HG03558 (cell line): ENCODE data around the gene BAZ1A.
"Not testable (repeated sequence)": the region's sequence is repeated elsewhere in the genome, so short reads cannot be mapped to it uniquely, and the experiment has no call there.

Experiments
- ATAC-seq: cut with Tn5 transposase; IDR thresholded peaks from one replicate; pipeline ENCODE4 v1.9.1; 2021; ENCODE audit warnings: moderate number of reproducible peaks; ENCODE audit not compliant: unreplicated experiment; ENCODE audit errors: extremely low read depth

Gene BAZ1A

DNA sequence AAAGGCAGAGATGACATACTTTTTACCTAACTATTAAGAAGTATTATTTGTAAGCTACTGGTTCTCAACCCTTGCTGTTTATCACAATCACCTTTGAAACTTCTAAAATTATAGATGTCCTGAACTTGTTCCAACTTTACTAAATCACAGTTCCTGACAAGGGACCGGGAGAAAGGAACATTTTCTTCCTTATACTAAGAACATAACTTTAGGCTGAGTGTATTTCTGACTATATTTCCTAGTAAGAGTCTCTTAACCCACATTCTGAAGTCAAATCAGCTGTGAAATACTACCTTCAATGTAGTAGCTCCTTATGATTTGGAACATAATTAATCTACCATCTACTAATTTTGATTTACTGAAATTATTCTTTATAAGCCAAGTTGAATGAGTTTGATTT is 80.2 kb downstream of the BAZ1A start:
- ATAC-seq: no peak

DNA sequence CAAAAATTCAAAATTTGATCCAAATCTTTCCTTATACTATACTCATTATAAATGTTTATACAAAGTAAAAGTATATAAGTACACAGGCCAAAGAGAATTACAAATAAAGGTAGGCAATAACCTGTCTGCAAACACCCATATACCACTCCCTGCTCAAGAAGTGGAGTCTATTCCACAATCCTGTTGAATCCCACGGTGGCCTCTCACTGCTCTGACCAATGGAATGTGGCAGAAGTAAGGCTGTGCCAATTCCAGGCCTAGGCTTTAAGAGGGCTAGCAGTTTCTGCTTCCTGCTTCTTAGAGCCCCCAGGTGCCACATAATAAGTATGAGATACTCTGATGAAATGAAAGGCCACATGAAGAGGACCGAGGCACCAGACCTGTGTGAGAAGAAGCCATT is 80.9 kb downstream of the BAZ1A start:
- no peak for ATAC-seq

DNA sequence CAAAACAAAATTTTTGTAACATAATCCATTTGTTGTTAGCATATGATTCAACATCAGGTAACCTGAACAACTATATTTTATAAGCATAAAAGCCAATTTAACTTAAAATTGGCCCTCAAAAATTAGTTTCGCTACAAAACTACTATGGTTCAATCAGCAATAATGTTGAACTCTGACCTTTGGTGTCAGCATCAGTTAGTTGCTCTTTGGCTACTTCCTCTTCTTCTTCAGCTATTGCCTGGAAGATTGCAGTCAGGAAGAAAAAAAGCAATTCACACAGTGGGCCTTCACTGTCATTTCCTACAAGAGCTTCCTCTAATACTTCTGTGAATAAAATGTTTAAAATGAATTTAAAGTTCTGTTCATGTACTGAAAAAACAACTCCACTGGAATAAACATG is 82.6 kb downstream of the BAZ1A start:
- no peak for ATAC-seq

DNA sequence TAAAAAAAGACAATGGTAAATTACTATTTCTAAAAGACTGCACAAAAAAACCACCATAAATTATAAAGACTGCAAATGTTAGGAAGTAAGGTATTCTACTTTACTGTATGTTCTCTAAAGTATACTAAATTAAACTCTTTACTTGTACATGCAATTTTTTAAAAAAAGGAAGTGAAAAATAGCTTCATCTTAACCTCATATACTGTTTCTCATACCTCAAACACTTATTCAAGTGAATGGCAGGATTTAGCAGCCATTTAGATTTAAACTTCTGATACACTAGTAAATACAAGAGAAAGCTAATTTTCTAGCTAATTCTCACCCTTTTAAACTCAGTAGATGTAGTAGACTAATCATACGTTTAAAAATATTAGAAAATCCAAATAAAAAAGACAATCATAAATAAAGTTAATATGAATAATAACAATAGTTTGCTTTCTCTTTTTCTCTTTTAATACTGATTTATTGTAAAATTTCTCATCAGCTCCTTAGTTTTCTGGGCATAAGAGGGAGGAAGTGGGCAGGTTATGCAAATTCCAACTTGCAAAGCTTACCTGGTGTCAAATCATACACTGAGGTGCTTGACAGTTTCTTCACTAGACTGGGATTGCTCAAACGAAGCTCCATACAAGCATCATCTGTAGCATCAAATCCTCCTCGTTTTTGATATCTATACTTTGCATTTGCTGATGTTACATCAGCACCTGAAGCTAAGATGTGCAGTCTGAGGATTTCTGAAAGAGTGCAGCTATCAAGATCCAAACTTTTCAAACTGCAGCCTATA is 89.7 kb downstream of the BAZ1A start:
- ATAC-seq: no peak

DNA sequence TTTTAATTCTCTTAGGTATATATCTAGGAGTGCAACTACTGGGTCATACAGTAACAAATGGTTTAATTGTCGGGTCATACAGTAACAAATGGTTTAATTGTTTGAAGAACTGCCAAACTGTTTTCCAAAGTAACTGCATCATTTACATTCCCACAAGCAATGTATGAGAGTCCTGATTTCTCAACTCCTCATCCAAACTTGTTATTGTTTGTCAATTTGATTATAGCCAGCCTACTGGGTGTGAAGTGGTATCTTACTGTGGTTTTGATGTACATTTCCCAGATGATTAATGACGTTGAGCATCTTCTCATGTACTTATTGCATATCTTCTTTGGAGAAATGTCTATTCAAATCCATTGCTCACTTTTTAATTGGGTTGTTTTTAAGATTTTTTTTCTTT is 93.1 kb downstream of the BAZ1A start:
- no peak for ATAC-seq

DNA sequence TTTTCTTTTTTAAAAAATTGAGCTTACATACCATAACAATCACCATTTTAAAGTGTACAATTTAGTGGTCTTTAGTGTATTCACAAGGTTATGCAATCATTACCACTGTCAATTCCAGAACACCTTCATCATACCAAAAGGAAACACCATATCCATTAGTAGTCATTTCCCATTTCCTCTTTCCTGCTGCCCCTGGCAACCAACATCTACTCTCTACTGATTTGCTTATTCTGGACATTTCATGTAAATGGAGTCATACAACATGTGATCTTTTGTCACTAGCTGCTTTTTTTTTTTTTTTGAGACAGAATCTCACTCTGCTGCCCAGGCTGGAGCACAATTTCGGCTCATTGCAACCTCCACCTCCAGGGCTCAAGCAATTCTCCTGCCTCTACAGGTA is 93.9 kb downstream of the BAZ1A start:
- ATAC-seq: no peak

DNA sequence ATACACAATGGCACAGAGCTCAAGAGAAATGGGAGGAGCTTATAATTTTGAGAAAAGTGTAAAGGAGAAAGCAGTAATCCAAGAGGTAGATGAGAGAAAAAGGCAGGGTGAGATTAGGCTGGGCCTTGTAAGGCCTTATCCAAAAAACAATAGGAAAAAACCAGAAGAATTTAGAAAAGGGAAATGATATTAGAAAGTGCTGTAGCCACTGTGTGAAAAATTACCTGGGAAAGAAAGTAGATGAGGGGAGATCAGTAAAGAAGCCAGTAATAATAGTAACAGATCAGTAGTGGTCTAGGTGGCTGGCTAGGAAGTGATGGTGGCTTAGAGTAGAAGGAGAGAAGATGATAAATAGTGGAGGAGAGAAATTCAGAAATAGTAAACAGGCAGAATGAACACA is 94.5 kb downstream of the BAZ1A start:
- ATAC-seq: no peak

DNA sequence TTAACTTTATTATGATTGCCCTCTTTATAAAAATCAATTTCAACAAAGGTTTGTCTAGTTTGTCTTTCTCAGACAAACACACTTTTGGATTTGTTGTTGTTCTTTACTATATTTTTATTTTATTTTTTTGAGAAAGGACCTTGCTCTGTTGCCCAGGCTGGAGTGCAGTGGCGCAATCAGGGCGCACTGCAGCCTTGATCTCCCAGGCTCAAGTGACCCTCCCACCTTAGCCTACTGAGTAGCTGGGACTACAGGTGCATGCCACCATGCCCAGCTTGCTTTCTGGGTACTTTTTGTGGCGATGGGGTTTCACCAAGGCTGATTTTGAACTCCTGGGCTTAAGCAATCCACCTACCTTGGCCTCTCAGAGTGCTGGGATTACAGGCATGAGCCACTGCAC is 96.4 kb downstream of the BAZ1A start:
- no peak for ATAC-seq

DNA sequence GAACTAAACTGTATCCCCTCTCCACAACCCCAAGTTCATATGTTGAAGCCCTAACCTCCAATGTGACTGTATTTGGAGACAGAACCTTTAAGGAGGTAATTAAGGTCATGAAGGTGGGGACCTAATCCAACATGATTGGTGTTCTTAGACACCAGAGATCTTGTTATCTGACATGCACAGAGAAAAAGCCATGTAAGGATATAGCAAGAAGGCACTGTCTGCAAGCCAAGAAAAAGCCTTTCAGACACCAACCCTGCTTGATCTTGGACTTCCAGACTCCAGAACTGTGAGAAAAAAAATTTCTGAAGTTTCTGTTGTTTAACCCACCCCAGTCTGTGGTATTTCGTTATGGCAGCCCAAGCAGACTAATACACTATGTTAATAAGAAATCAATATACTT is 98.5 kb downstream of the BAZ1A start:
- ATAC-seq: no peak

DNA sequence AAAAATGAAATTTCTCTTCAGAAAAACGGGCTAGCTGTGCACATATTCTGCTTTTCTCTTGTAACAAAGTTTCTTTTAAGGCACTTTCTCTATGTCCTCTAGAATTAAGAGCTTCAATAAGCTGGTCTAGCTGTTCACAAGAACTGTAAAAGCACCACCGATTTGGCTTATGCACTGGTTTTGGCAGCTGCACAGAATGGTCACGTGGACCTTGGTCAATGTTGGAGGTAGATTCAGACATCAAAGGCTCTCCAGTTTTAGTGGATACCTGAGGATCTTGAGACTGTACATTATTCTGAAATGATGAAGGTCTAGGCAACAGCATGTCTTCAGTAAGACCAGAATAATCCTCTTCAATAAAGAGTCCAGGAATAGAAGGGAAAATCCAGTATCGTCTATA is 99.2 kb downstream of the BAZ1A start:
- no peak for ATAC-seq

DNA sequence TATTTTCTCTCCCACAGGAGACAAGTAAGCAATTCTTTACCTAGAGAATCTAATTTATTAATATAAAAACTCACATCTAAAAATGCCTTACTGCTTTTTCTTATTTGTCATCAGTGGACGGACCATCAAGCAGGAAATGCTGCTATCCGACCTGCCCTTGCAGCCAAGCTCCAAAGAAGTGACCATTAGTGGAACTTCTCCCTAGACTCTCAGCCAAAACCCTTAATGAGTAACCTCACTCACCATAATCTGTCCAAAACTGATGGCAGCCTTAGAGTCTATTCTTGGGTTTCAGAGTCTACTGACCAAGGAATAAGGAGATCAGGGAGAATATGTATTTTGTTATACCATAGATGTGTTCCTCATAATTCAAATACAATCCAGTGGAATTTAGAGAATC is 99.8 kb downstream of the BAZ1A start:
- ATAC-seq: no peak

DNA sequence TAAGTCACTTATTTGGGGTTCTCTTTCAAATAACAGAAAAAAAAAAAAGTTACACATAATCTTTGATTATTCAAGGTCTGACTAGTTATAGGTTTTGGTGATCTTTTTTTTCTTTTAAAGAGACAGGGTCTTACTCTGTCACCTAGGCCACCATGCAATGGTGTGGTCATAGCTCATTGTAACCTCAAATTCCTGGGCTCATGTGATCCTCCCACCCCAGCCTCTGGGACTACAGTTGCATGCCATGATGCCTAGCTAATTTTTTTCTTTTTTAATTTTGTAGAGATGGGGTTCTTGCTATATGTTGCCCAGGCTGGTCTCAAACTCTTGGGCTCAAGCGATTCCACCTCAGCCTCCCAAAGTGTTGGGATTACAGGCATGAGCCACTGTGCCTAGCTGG is 104.3 kb downstream of the BAZ1A start:
- no peak for ATAC-seq

DNA sequence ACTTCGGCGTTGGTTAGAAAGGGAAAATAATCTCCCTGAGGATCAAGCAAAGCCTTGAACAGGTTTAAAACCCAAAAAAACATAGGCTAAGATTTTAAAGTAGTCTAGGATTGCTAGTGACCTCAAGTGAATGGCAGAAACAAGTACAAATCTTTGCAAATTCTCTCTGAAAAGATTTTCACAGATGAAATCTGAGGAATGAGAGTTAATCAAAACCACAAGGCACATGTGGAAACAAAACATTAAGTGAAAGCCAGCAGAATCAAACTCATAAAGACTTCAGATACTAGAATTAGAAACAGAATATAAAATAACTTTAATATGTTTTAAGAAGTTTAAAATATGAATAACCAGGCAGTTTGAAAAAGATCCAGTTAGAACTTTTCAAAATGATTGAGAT is 108.6 kb downstream of the BAZ1A start:
- ATAC-seq: no peak

DNA sequence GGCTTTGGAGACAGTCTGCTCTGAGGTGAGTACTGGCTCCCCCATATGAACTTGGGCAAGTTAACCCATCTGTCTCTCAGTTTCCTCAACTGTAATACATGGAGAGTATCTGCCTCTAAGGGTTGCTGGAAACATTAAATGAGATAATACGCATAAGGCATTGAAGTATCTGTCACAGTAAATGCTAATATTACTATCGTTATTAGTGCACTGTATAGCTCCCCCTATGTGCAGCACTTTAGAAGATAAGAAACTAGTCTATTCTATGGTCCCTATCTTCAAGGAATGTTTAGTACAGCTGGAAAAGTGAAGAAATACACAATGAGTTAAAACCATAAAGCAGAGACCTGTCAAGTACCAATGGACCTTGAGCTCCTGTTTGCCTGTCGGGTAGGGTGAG is 109.1 kb downstream of the BAZ1A start:
- ATAC-seq: no peak

DNA sequence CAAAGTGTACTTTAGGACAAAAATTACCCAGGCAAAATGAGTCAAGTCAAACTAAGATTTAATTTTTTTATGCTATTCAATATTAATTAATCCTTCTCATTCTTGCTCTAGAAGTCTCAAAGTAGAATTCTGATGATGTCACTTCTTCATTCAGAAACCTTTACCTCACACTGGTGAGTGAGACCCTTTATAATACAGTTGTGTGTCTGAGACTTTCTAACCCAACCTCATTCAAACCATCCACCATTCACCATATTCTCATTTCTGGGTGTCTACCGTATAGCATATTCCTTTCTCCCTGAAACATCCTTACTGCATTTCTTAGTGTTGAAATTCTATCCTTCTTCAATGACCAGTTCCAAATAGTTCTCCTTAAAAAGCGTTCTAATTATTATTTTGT is 119.9 kb downstream of the BAZ1A start:
- no peak for ATAC-seq

DNA sequence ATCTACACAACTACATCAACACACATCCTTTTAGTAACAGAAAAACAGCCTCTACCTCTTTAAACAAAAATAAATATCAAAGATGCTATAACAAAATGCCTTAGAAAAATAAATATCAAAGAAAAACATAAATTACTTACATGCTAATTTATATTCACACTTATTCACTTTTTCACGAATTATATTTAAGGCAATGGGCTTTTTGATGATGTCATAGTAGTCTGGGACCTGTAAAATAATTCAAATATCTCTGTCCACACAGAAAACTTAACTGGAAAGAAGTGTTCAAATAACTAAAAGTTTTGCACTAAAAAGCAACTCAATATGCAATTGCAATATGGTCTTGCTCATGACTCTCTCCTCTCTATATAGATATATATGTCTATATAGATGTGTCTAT is 120.5 kb downstream of the BAZ1A start:
- ATAC-seq: no peak

DNA sequence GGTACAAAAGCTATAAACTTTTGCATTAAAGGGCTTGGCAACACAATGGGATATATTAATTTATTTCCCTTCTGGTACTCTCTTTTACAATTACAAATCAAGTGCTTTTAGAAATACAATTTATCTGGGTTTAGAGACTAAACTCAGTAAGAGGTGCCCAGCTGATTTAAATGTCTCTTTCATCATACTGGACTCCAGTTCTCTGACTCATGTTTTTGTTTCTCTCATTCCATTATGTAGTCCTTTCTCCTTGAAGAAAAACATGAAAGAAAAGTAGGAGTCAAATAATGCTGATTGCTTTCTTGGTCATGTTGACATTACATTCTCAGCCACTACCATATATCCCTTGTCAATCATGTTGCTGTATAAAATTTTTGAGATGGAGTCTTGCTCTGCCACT is 124.5 kb downstream of the BAZ1A start:
- ATAC-seq: no peak

DNA sequence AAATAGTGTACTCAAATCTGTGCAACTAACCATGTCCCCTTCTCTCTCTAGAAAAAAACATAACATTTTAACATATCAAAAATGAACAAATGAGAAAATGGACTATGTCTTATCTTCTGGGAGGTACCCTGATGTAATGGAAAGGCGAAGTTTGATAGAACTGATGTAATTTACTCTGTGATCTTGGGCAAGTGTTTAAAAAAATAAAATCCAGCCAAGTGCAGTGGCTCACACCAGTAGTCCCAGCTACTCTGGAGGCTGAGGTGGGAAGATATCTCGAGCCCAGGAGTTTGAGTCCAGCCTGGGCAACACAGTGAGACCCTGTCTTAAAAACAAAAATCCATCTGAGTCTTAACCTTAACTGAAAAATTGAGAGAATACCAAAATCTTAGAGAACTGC is 124.9 kb downstream of the BAZ1A start:
- no peak for ATAC-seq

DNA sequence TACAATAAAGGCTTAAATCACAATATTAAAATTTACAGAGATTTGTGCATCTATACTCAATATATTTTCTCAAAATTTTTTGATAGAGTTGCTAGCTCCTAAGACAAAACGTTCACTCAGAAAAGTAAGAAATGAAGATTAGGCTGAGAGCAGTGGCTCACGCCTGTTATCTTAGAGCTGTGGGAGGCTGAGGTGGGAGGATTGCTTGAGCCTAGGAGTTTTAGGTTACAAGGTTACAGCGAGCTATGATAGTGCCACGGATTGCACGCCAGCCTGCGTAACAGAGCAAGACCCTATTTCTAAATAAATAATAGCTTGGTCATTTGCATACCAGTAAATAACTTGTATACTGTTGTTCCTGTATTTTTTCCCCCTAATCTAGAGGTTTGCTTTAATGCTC is 125.8 kb downstream of the BAZ1A start:
- ATAC-seq: no peak

DNA sequence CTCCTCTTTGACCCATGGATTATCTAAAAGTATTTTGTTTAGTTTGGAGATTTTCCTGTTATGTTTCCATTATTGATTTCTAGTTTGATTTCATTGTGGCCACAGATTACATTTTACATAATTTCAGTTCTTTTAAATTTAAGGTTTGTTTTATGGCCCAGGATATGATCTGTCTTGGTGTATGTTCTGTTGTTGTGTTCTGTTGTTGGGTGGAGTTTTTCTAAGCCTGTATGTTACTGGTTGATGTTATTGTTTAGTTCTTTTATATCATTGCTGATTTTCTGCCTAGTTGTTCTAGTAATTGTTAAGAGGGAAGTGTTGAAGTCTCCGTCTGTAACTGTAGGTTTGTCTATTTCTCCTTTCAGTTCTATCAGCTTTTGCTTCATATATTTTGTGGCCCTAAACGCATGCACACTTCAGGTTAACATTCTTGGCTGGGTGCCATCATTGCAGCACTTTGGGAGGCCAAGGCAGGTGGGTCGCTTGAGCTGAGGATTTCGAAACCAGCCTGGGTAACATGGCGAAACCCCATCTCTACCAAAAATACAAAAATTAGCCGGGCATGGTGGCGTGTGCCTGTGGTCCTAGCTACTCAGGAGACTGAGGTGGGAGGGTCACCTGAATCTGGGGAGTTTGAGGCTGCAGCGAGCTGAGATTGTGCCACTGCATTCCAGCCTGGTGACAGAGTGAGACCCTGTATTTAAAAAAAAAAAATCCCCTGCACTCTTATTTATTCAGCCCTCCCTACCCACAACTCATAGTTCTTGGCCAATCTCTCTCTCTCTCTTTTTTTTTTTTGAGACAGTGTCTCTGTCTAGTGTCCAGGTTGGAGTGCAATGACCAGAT is 132.7 kb downstream of the BAZ1A start:
- no peak for ATAC-seq

DNA sequence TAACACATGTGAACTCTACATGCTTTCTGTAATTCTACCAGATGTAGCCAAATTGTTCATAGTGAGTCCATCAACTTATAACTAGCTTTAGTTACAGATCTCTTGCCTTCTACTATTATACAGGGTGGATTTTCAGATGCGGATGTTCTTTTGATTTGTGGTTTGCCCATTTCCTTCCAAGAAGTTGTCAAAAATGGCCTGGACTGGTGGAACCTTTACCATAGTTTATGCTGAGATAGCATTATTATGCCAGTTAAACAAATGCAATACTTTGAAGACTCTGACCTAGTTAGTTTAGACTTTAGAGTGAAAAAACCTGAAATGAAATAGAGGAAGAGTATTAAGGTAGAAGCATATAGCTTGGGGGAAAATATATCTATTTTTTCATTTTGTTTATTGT is 133.3 kb downstream of the BAZ1A start:
- ATAC-seq: no peak

DNA sequence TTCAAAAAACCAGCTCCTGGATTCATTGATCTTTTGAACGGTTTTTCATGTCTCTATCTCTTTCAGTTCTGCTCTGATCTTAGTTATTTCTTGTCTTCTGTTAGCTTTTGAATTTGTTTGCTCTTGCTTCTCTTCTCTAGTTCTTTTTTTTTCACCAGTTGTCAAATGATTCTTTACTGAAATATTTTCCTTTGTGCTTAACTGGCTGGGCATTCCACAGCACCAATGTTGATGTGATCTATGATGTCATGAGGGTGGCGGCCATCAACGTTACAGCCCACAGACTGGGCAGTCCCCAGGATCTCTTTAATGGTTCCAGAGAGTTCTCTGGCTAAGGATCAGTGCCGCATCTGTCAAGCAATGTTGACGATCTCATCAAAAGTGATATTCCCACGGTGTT is 135.0 kb downstream of the BAZ1A start:
- ATAC-seq: not testable (repeated sequence)
